K562 (cell line): ENCODE results near the gene MYL6B. TPM values are rescaled to one million over a fixed set of nuclear protein-coding genes. Genes with fewer than 3 reads are reported as not detected.

Experiments used
- ATAC-seq: fragments of 200-7000 bp; cut with Tn5 transposase; 3 replicates; pipeline ENCODE4 v1.9.1; 2020; ENCODE audit warnings: moderate library complexity
- BruUV-seq: library from RNA; stranded (reverse); fragments of 400-500 nt; replicated peaks from 2 replicates; lab custom pipeline; 2021; lab: Mats Ljungman, UMichigan
- CTCF ChIA-PET: fragments of 300-600 bp; formaldehyde crosslinking; extraction: SDS; loops from one replicate; lab custom pipeline; 2021; ENCODE audit warnings: low intra/inter-chr PET ratio; lab: Yijun Ruan, JAX
- POLR2A ChIA-PET: fragments of 300-600, 350-650 bp; sonication (Branson Sonifier 250); formaldehyde crosslinking; extraction: SDS; loops from one replicate; lab custom pipeline; 2021; ENCODE audit warnings: antibody characterized with exemption, inconsistent platforms; lab: Yijun Ruan, JAX
- DNase-seq, 4 experiments: peaks; one replicate each; pipeline versions ENCODE4 v3.0.0 to v3.0.0-alpha.2; 2011 to 2018; ENCODE audit warnings: low spot score in 3 of 4, mixed read lengths in 3 of 4; ENCODE audit errors: extremely low read depth in 1 of 4
- FAIRE-seq: peaks from 2 replicates; lab custom pipeline; 2011; peaks lifted over from hg19 to GRCh38; lab: Jason Lieb, UNC
- H2AFZ ChIP-seq: 2 replicates; pipeline ENCODE4 v1.6.0; 2011; ENCODE audit warnings: low read depth, low read length, control low read depth, inconsistent platforms
- H3K27ac ChIP-seq: fragments of 200-600 bp; 3 replicates; pipeline ENCODE4 v1.8.0; 2011; ENCODE audit warnings: low read depth, mild to moderate bottlenecking, control low read depth, inconsistent platforms, low read length, moderate library complexity, mixed read lengths; ENCODE audit errors: extremely low read depth
- H3K27me3 ChIP-seq, 2 experiments: fragments of 300-600 bp in 1 of 2; 2 replicates in 1 of 2; 3 replicates in 1 of 2; pipeline versions ENCODE4 v1.6.0 to v1.8.0; 2011; ENCODE audit warnings: inconsistent platforms in 2 of 2, low read length in 2 of 2, mild to moderate bottlenecking in 1 of 2, mixed read lengths in 1 of 2, moderate library complexity in 1 of 2; ENCODE audit not compliant: control insufficient read depth in 2 of 2, insufficient read depth in 2 of 2
- H3K36me3 ChIP-seq: fragments of 300-600 bp; 3 replicates; pipeline ENCODE4 v1.8.0; 2011; ENCODE audit warnings: mild to moderate bottlenecking, low read length, inconsistent platforms; ENCODE audit not compliant: control insufficient read depth, insufficient read depth
- H3K4me1 ChIP-seq, 2 experiments: fragments of 200-600 bp in 1 of 2; replicated peaks in 1 of 2; 2 replicates in 1 of 2; 3 replicates in 1 of 2; pipeline versions ENCODE4 v1.5.1 to v1.8.0; 2011; ENCODE audit warnings: inconsistent platforms in 2 of 2, low read length in 2 of 2, mild to moderate bottlenecking in 1 of 2, mixed read lengths in 1 of 2, moderate library complexity in 1 of 2; ENCODE audit not compliant: control insufficient read depth in 2 of 2, insufficient read depth in 2 of 2
- H3K4me2 ChIP-seq: 2 replicates; pipeline ENCODE4 v1.6.1; 2011; ENCODE audit warnings: low read length, control low read depth, inconsistent platforms, mixed read lengths; ENCODE audit not compliant: insufficient read depth
- H3K4me3 ChIP-seq: fragments of 200-600 bp; sonication (generic), shearing (Covaris generic); 2 replicates; pipeline ENCODE4 v1.5.1; 2016; ENCODE audit warnings: control low read depth, inconsistent platforms
- H3K79me2 ChIP-seq: fragments of 200-600 bp; 3 replicates; pipeline ENCODE4 v1.8.0; 2011; ENCODE audit warnings: low read length, inconsistent platforms; ENCODE audit not compliant: control insufficient read depth, insufficient read depth
- H3K9ac ChIP-seq, 2 experiments: 2 replicates each; pipeline versions ENCODE4 v1.6.0 to v1.6.1; 2011; ENCODE audit warnings: low read depth in 2 of 2, low read length in 2 of 2, control low read depth in 1 of 2, inconsistent platforms in 1 of 2, mild to moderate bottlenecking in 1 of 2, mixed read lengths in 1 of 2; ENCODE audit not compliant: insufficient read depth in 1 of 2
- H3K9me1 ChIP-seq: one replicate; pipeline ENCODE4 v1.6.0; 2011; ENCODE audit warnings: inconsistent platforms, mild to moderate bottlenecking, low read length, moderate library complexity; ENCODE audit not compliant: control insufficient read depth, insufficient read depth
- H3K9me3 ChIP-seq: replicated peaks from 2 replicates; pipeline ENCODE4 v1.5.1; 2011; ENCODE audit warnings: low read depth, low read length, inconsistent platforms; ENCODE audit not compliant: control insufficient read depth, insufficient read depth
- H4K20me1 ChIP-seq: replicated peaks from 2 replicates; pipeline ENCODE4 v1.6.1; 2011; ENCODE audit warnings: low read length, inconsistent platforms, mixed read lengths; ENCODE audit not compliant: control insufficient read depth, insufficient read depth
- ARID3A ChIP-seq: IDR thresholded peaks from 2 replicates; pipeline ENCODE4 v1.6.1; 2012; ENCODE audit warnings: low read depth, low read length, improper control_type of control experiment, borderline replicate concordance
- CREB1 ChIP-seq, 2 experiments: sonication (generic) in 1 of 2; formaldehyde crosslinking in 1 of 2; IDR thresholded peaks; 2 replicates each; pipeline versions ENCODE4 v1.6.1 to v1.8.0; 2012 to 2022; ENCODE audit warnings: inconsistent platforms in 1 of 2, mild to moderate bottlenecking in 1 of 2, missing genetic modification reagents in 1 of 2, moderate library complexity in 1 of 2
- ELK3 ChIP-seq: fragments of 450-650 bp; formaldehyde crosslinking; IDR thresholded peaks from 2 replicates; pipeline ENCODE4 v1.4.0; 2020; ENCODE audit warnings: mild to moderate bottlenecking
- MYNN ChIP-seq, 2 experiments: sonication (generic); formaldehyde crosslinking in 1 of 2; IDR thresholded peaks; 2 replicates each; pipeline versions ENCODE4 v1.5.0 to v1.6.1; 2016 to 2020; ENCODE audit warnings: antibody characterized with exemption in 1 of 2, missing genetic modification reagents in 1 of 2
- PKNOX1 ChIP-seq: fragments of 450-650 bp; IDR thresholded peaks from 2 replicates; pipeline ENCODE4 v1.6.1; 2016
- POLR2AphosphoS5 ChIP-seq: IDR thresholded peaks from 2 replicates; pipeline ENCODE4 v1.6.1; 2011; ENCODE audit warnings: mild to moderate bottlenecking, low read depth, low read length, moderate library complexity; ENCODE audit not compliant: control insufficient read depth, insufficient read depth
- PTBP1 ChIP-seq: fragments of 200-400 bp; formaldehyde crosslinking; IDR thresholded peaks from 2 replicates; pipeline ENCODE4 v1.6.1; 2017; ENCODE audit warnings: low read depth, low read length
- SIN3A ChIP-seq, 2 experiments: fragments of 150-350 bp in 1 of 2; IDR thresholded peaks; 2 replicates each; pipeline ENCODE4 v1.6.1; 2011 to 2016; ENCODE audit warnings: borderline replicate concordance in 2 of 2, low read depth in 2 of 2, low read length in 2 of 2, mild to moderate bottlenecking in 2 of 2, moderate library complexity in 2 of 2; ENCODE audit not compliant: control insufficient read depth in 1 of 2
- SP1 ChIP-seq: sonication (generic); formaldehyde crosslinking; IDR thresholded peaks from 2 replicates; pipeline ENCODE4 v1.8.1; 2022; ENCODE audit warnings: mild to moderate bottlenecking, missing genetic modification reagents
- SUPT5H ChIP-seq: fragments of 450-650 bp; IDR thresholded peaks from 2 replicates; pipeline ENCODE4 v1.6.1; 2016
- TCF7L2 ChIP-seq: fragments of 150-350 bp; IDR thresholded peaks from 2 replicates; pipeline ENCODE4 v1.6.1; 2016; ENCODE audit warnings: low read depth, mild to moderate bottlenecking, low read length, moderate library complexity
- TEAD4 ChIP-seq, 2 experiments: sonication (generic) in 1 of 2; formaldehyde crosslinking in 1 of 2; IDR thresholded peaks; 2 replicates each; pipeline versions ENCODE4 v1.6.1 to v1.8.0; 2012 to 2022; ENCODE audit warnings: borderline replicate concordance in 1 of 2, inconsistent platforms in 1 of 2, low read length in 1 of 2, mild to moderate bottlenecking in 1 of 2, missing genetic modification reagents in 1 of 2
- WGBS: fragments of 100-300 bp; shearing (Covaris generic); methylation state at CpG from one replicate; pipeline ENCODE4 v1.1.6; 2016; ENCODE audit warnings: low coverage, mixed read lengths; ENCODE audit not compliant: insufficient coverage; ENCODE audit errors: missing lambda C conversion rate; 5-methylcytosine and 5-hydroxymethylcytosine counted together
- in situ Hi-C: fragments of 300-500 bp; cut with MboI; formaldehyde crosslinking; loops from 4 replicates; pipeline ENCODE4 v1.15.0; 2018; ENCODE audit warnings: inconsistent platforms, mixed read lengths
- intact Hi-C: fragments of 100-400 bp; cut with micrococcal nuclease; formaldehyde crosslinking; loops from 2 replicates; pipeline ENCODE4 v1.14.2; 2022
- polyA plus RNA-seq, 8 experiments: library from polyadenylated mRNA; depleted of rRNA in 4 of 8; stranded (reverse) in 5 of 8; unstranded in 3 of 8; fragments of >200 nt; fragmentation: Nextera tagmentation in 2 of 8; fragmentation: Illumina TruSeq in 1 of 8; extraction: Ambion mirVana in 2 of 8; extraction: Trizol in 1 of 8; gene quantifications; 2 replicates each; pipeline versions ENCODE4 v1.2.1 to v1.2.3, GENCODE V29; 2011 to 2014; ENCODE audit warnings: inconsistent platforms in 1 of 8, missing spikeins in 1 of 8
- total RNA-seq, 7 experiments: library from RNA; depleted of rRNA in 6 of 7; stranded (reverse); fragments of >200 nt in 6 of 7; fragmentation: Illumina TruSeq in 2 of 7; extraction: Trizol in 2 of 7; gene quantifications; 2 replicates each; pipeline versions ENCODE4 v1.2.1 to v1.2.3, GENCODE V29; 2011 to 2021; ENCODE audit warnings: low replicate concordance in 1 of 7

Gene MYL6B
- total and polyA plus RNA-seq, 9 of the 15 experiments (the other 6 are each of a cell fraction or from before 2014, with no cell fraction given): 42.8 to 77.3 (median 68.6) TPM

- TF ChIP-seq TCF7L2 (no peak; the same call in 1 of the 2 replicates), ARID3A (no peak)
Measured at GRCh38 chr12:56158029-56158925, 5.9 kb downstream of the MYL6B start, which contains the start of gene MYL6 (continued).

GRCh38 chr12:56158926-56159461 lies 6.6 kb downstream of the MYL6B start:
- peaks cover 3% of the 10 kb centered on the region for H3K9me1 ChIP-seq
- peaks cover 40% of the 10 kb centered on the region for H3K79me2 ChIP-seq
- H3K4me3 ChIP-seq: peak overlapping the region; percentile 90
- H3K4me1 ChIP-seq: peaks cover 33 to 46% of the 10 kb centered on the region in 2 experiments; a peak in 4 of 5 replicates
- H2AFZ ChIP-seq: no peak overlapping the region
- no TSS peak for BruUV-seq
- peak overlapping the region; percentile 80 for H3K4me2 ChIP-seq
- peak overlapping the region; percentile 93 to 98 for H3K9ac ChIP-seq
- WGBS: 1% methylated on average over 6 of the region's 6 CpGs
- H3K36me3 ChIP-seq: peaks cover 64% of the 10 kb centered on the region
- DNase-seq (peak in 2 of 4 experiments; percentile 47 to 73), FAIRE-seq (peak; percentile 70), ATAC-seq (peak; percentile 23)
- in situ Hi-C loops: no loop called here
- H3K27ac ChIP-seq: peak overlapping the region; percentile 98
- POLR2A ChIA-PET: interaction anchor here (0.6 to 8.9 kb wide), 17 partner anchors 8 to 162 kb away, joined by 3 to 124 read pairs (median 6); partner anchors contain the start of genes ERBB3, ESYT1, RNF41 and RPL41
- CTCF ChIA-PET: interaction anchor here (0.7 to 2.6 kb wide), 2 partner anchors 33 to 43 kb away, joined by 3 to 7 read pairs; no protein-coding TSS in a partner anchor
- intact Hi-C loops: loop anchor here (1.0 to 5.0 kb wide), 2 partner anchors 32 to 42 kb away; partner anchors contain the start of genes RPL41 and ZC3H10
- peaks cover 34% of the 10 kb centered on the region; the same call in 1 of the 2 replicates for H4K20me1 ChIP-seq
- H3K27me3 ChIP-seq: no peaks in the 10 kb centered on the region
- H3K9me3 ChIP-seq: no peaks in the 10 kb centered on the region
- TF ChIP-seq SIN3A (IDR thresholded peaks at IDR 0.05; ENCODE audit: borderline replicate concordance in 2 of 2, control insufficient read depth in 1 of 2, low read depth in 2 of 2, low read length in 2 of 2): peak in 1 of 2 experiments; percentile 5; a peak in 1 of 4 replicates
- TF ChIP-seq SUPT5H: 0 out of 2 replicates have a peak, but pooled peaks have one; percentile 11
- TF ChIP-seq PKNOX1: peak; percentile 85
- no peak for TF ChIP-seq ELK3 (CRISPR knock-in tag)
- peak; percentile 70; the same call in 1 of the 2 replicates for TF ChIP-seq PTBP1
- TF ChIP-seq TEAD4 (IDR thresholded peaks at IDR 0.05; ENCODE audit: low read length): peak; percentile 22; the same call in 1 of the 2 replicates
- no peak for TF ChIP-seq TEAD4 (CRISPR knock-in tag; IDR thresholded peaks at IDR 0.05; ENCODE audit: borderline replicate concordance)
- TF ChIP-seq POLR2AphosphoS5: peak; percentile 27; the same call in 1 of the 2 replicates
- peak; percentile 41; the same call in 1 of the 2 replicates for TF ChIP-seq MYNN (IDR thresholded peaks at IDR 0.05)
- TF ChIP-seq MYNN (CRISPR knock-in tag; IDR thresholded peaks at IDR 0.05): no peak
- peak; percentile 10; the same call in 1 of the 2 replicates for TF ChIP-seq SP1 (CRISPR knock-in tag)
- TF ChIP-seq CREB1 (IDR thresholded peaks at IDR 0.05): peak; percentile 37; the same call in 1 of the 2 replicates
- TF ChIP-seq CREB1 (CRISPR knock-in tag; IDR thresholded peaks at IDR 0.05): no peak
